ENCODE data around the gene FGF10. TPM values are rescaled to one million over a fixed set of nuclear protein-coding genes. Genes with fewer than 3 reads are reported as not detected.

The FGF10 gene
- total and polyA plus RNA-seq, 2 of the 4 experiments (the other 2 are of a cell fraction): not detected

DNA sequence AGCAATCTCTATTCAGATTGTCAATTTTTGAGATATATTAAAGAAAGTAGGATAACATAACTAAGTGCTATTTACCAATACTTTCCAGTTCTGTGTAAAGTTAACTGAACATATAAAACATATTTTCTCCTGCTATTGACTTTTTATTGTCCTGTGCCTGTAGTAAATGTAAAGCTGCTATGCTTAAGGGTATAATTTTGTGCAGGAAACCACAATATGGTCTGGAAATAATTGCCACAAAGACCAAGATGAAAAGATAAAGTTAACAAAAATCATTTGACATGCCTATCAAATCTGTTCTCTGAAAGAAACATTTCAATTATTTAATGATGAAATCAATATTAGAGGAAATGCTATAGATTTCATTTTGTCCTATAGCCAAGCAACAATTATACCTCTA lies 121.3 kb downstream of the FGF10 start:
- intact Hi-C loops (cut with micrococcal nuclease) (no loop called here), dilution Hi-C loops (cut with HindIII; ENCODE audit: low sequenced_read_pairs, unreplicated experiment) (no loop called here), in situ Hi-C loops (cut with MboI; ENCODE audit: low sequenced_read_pairs) (no loop called here)
- Histone ChIP-seq H4K8ac (ENCODE audit: low read depth in 2 of 2, low read length in 2 of 2) (no peak overlapping the region), H3K18ac (ENCODE audit: low read depth, low read length) (no peak overlapping the region), H3K4ac (ENCODE audit: low read depth, low read length) (no peak overlapping the region), H2BK120ac (ENCODE audit: low read depth, low read length) (no peak overlapping the region), H3K79me1 (ENCODE audit: low read depth in 1 of 2, low read length in 2 of 2) (no peaks in the 10 kb centered on the region), H3K14ac (replicated peaks; ENCODE audit: low read depth, low read length) (no peak overlapping the region), H4K5ac (ENCODE audit: low read depth, low read length) (no peak overlapping the region), H2BK20ac (ENCODE audit: low read depth, low read length) (no peak overlapping the region), H3K36me3 (ENCODE audit: control insufficient read depth, insufficient read depth, low read length) (no peaks in the 10 kb centered on the region), H3K4me3 (ENCODE audit: insufficient read depth, low read depth, low read length) (no peak overlapping the region), H3K9me1 (ENCODE audit: insufficient read depth, low read length) (no peaks in the 10 kb centered on the region), H4K20me1 (ENCODE audit: insufficient read depth, low read length) (no peaks in the 10 kb centered on the region), H3K27ac (ENCODE audit: insufficient read depth, low read length) (no peak overlapping the region), H2BK5ac (ENCODE audit: low read depth, low read length, poor library complexity, severe bottlenecking) (no peak overlapping the region), H2BK15ac (ENCODE audit: low read depth, low read length) (no peak overlapping the region), H2AFZ (replicated peaks; ENCODE audit: low read length, poor library complexity) (no peak overlapping the region), H3K9ac (ENCODE audit: low read depth, low read length) (no peak overlapping the region), H3K4me2 (ENCODE audit: low read depth, low read length) (no peak overlapping the region), H2AK9ac (replicated peaks; ENCODE audit: low read depth, low read length, poor library complexity) (no peak overlapping the region), H3K9me3 (ENCODE audit: control insufficient read depth, insufficient read depth, low read length) (no peaks in the 10 kb centered on the region), H3K23ac (ENCODE audit: low read depth, low read length) (no peak overlapping the region), H3K4me1 (ENCODE audit: control insufficient read depth, insufficient read depth, low read length) (no peaks in the 10 kb centered on the region), H3K56ac (ENCODE audit: extremely low read depth, insufficient read depth, low read length) (no peak overlapping the region), H2AK5ac (ENCODE audit: low read depth, low read length) (no peak overlapping the region), H4K91ac (ENCODE audit: insufficient read depth, low read depth, low read length) (no peak overlapping the region), H3K27me3 (ENCODE audit: control insufficient read depth, insufficient read depth, low read length) (no peaks in the 10 kb centered on the region)
- BruUV-seq (replicated peaks): no TSS peak
- POLR2A ChIA-PET (ENCODE audit: unreplicated experiment): no interaction called here
- no peak for ATAC-seq (ENCODE audit: low read depth)
- TF ChIP-seq RCOR1 (IDR thresholded peaks at IDR 0.05; ENCODE audit: insufficient replicate concordance, low read length): no peak
- TF ChIP-seq, protein P1, sequence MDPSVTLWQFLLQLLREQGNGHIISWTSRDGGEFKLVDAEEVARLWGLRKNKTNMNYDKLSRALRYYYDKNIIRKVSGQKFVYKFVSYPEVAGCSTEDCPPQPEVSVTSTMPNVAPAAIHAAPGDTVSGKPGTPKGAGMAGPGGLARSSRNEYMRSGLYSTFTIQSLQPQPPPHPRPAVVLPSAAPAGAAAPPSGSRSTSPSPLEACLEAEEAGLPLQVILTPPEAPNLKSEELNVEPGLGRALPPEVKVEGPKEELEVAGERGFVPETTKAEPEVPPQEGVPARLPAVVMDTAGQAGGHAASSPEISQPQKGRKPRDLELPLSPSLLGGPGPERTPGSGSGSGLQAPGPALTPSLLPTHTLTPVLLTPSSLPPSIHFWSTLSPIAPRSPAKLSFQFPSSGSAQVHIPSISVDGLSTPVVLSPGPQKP (IDR thresholded peaks at IDR 0.05; ENCODE audit: borderline replicate concordance, low read depth, low read length): no peak
- TF ChIP-seq, protein P2, sequence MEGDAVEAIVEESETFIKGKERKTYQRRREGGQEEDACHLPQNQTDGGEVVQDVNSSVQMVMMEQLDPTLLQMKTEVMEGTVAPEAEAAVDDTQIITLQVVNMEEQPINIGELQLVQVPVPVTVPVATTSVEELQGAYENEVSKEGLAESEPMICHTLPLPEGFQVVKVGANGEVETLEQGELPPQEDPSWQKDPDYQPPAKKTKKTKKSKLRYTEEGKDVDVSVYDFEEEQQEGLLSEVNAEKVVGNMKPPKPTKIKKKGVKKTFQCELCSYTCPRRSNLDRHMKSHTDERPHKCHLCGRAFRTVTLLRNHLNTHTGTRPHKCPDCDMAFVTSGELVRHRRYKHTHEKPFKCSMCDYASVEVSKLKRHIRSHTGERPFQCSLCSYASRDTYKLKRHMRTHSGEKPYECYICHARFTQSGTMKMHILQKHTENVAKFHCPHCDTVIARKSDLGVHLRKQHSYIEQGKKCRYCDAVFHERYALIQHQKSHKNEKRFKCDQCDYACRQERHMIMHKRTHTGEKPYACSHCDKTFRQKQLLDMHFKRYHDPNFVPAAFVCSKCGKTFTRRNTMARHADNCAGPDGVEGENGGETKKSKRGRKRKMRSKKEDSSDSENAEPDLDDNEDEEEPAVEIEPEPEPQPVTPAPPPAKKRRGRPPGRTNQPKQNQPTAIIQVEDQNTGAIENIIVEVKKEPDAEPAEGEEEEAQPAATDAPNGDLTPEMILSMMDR (conservative IDR thresholded peaks at IDR 0.05; ENCODE audit: low read depth, low read length): no peak
- no peak for TF ChIP-seq NFE2L2 (IDR thresholded peaks at IDR 0.05; ENCODE audit: low read depth, low read length)
- TF ChIP-seq CHD1 (IDR thresholded peaks at IDR 0.05; ENCODE audit: low read depth, low read length): no peak
- no peak for TF ChIP-seq MAFK (IDR thresholded peaks at IDR 0.05; ENCODE audit: low read depth, low read length)
- CTCF ChIA-PET: no interaction called here
- no peak for DNase-seq
